Fibroblast of lung (primary cell): ENCODE measurements around the gene DCUN1D2. TPM values are rescaled to one million over a fixed set of nuclear protein-coding genes. Genes with fewer than 3 reads are reported as not detected.
A peak's percentile ranks its signal among the peaks of the same experiment; 100 is the strongest.

Experiments used
- DNase-seq, 2 donors: peaks; one replicate each; pipeline versions ENCODE4 v3.0.0 to v3.0.0-alpha.2; 2010; ENCODE audit warnings: low read depth in 2 of 2
- H2AFZ ChIP-seq: 2 replicates; pipeline ENCODE4 v1.5.1; 2012; ENCODE audit warnings: low read length, control low read depth, inconsistent platforms
- H3K27ac ChIP-seq: 2 replicates; pipeline ENCODE4 v1.5.1; 2011; ENCODE audit warnings: low read length, control low read depth; ENCODE audit not compliant: insufficient read depth
- H3K27me3 ChIP-seq: 2 replicates; pipeline ENCODE4 v1.5.1; 2011; ENCODE audit warnings: mild to moderate bottlenecking, low read length; ENCODE audit not compliant: control insufficient read depth, insufficient read depth
- H3K36me3 ChIP-seq: 2 replicates; pipeline ENCODE4 v1.5.1; 2011; ENCODE audit warnings: low read length; ENCODE audit not compliant: control insufficient read depth, insufficient read depth
- H3K4me1 ChIP-seq: 2 replicates; pipeline ENCODE4 v1.5.1; 2011; ENCODE audit warnings: low read length; ENCODE audit not compliant: control insufficient read depth, insufficient read depth; ENCODE audit errors: extremely low read depth
- H3K4me2 ChIP-seq: 2 replicates; pipeline ENCODE4 v1.5.1; 2011; ENCODE audit warnings: low read length, control low read depth; ENCODE audit not compliant: insufficient read depth; ENCODE audit errors: extremely low read depth
- H3K4me3 ChIP-seq, 4 experiments: fragments of 200-600 bp in 1 of 4; sonication (generic) in 1 of 4; replicated peaks in 1 of 4; 2 replicates each; pipeline ENCODE4 v1.5.1; 2011 to 2016; ENCODE audit warnings: low read length in 4 of 4, low read depth in 3 of 4, mild to moderate bottlenecking in 3 of 4, control low read depth in 2 of 4, inconsistent platforms in 1 of 4, mixed read lengths in 1 of 4; ENCODE audit not compliant: insufficient read depth in 1 of 4; ENCODE audit errors: control extremely low read depth in 1 of 4
- H3K79me2 ChIP-seq: 2 replicates; pipeline ENCODE4 v1.5.1; 2012; ENCODE audit warnings: mild to moderate bottlenecking, low read length, inconsistent platforms; ENCODE audit not compliant: control insufficient read depth, insufficient read depth
- H3K9ac ChIP-seq: 2 replicates; pipeline ENCODE4 v1.5.1; 2011; ENCODE audit warnings: mild to moderate bottlenecking, low read length, control low read depth; ENCODE audit not compliant: insufficient read depth
- H3K9me3 ChIP-seq: 2 replicates; pipeline ENCODE4 v1.5.1; 2012; ENCODE audit warnings: low read depth, low read length; ENCODE audit not compliant: control insufficient read depth, insufficient read depth
- H4K20me1 ChIP-seq: 2 replicates; pipeline ENCODE4 v1.5.1; 2011; ENCODE audit warnings: low read length; ENCODE audit not compliant: control insufficient read depth, insufficient read depth; ENCODE audit errors: extremely low read depth
- EZH2 ChIP-seq: IDR thresholded peaks from 2 replicates; pipeline ENCODE4 v1.5.1; 2012; ENCODE audit warnings: low read length, control low read depth, mild to moderate bottlenecking; ENCODE audit errors: missing control alignments
- polyA plus RNA-seq, 2 donors: library from polyadenylated mRNA; depleted of rRNA in 1 of 2; stranded (reverse) in 1 of 2; unstranded in 1 of 2; fragments of >200 nt; gene quantifications; 2 replicates each; pipeline ENCODE4 v1.2.1, GENCODE V29; 2011 to 2012; ENCODE audit warnings: missing spikeins in 1 of 2
- total RNA-seq: library from RNA; depleted of rRNA; stranded (reverse); fragments of >200 nt; gene quantifications from 2 replicates; pipeline ENCODE4 v1.2.1, GENCODE V29; 2014
- TF ChIP-seq, protein P1 (sequence below), 2 donors: IDR thresholded peaks in 1 of 2; conservative IDR thresholded peaks in 1 of 2; 1 replicate in 1 of 2; 2 replicates in 1 of 2; pipeline ENCODE4 v1.5.1; 2011 to 2012; ENCODE audit warnings: low read length in 2 of 2, control low read depth in 1 of 2, inconsistent platforms in 1 of 2, low read depth in 1 of 2, mild to moderate bottlenecking in 1 of 2

Gene DCUN1D2
- total and polyA plus RNA-seq, 2 donors (not counting 1 experiment from before 2014, with no cell fraction given): 10.7 to 11.6 TPM

DNA sequence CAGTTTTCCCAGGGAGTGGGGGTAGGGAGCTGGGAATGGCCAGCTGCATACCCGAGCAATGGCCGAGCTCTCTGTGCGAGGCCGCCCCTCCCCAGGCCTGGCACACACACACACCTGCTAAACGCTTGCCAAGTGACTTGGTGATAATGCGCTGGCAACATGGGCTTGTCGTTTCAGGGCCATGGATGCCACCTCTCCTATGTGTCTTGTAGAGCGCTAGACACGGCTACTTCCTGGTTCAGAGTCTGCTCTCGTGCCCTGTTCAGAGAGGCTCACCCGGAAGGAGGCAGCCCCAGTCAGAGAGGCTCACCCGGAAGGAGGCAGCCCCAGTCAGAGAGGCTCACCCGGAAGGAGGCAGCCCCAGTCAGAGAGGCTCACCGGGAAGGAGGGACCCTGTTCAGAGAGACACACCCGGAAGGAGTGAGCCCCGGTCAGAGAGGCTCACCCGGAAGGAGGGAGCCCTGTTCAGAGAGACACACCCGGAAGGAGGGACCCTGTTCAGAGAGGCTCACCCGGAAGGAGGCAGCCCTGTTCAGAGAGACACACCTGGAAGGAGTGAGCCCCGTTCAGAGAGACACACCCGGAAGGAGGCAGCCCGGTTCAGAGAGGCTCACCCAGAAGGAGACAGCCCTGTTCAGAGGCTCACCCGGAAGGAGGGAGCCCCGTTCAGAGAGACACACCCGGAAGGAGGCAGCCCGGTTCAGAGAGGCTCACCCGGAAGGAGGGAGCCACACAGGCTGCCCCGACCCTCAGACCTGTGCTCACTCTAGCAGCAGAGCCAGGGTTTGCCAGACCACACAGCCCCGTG, 41.4 kb downstream of the DCUN1D2 start:
- Histone ChIP-seq H3K27me3 (no peaks in the 10 kb centered on the region), H3K9me3 (no peaks in the 10 kb centered on the region), H2AFZ (no peak overlapping the region), H3K4me2 (no peak overlapping the region), H3K4me1 (no peaks in the 10 kb centered on the region), H3K79me2 (no peaks in the 10 kb centered on the region), H3K27ac (no peak overlapping the region), H3K36me3 (peaks cover 2% of the 10 kb centered on the region), H3K9ac (no peak overlapping the region), H4K20me1 (no peaks in the 10 kb centered on the region), H3K4me3 (peak overlapping the region in 1 of 4 experiments; percentile 7)
- TF ChIP-seq EZH2: no peak
- TF ChIP-seq, protein P1, sequence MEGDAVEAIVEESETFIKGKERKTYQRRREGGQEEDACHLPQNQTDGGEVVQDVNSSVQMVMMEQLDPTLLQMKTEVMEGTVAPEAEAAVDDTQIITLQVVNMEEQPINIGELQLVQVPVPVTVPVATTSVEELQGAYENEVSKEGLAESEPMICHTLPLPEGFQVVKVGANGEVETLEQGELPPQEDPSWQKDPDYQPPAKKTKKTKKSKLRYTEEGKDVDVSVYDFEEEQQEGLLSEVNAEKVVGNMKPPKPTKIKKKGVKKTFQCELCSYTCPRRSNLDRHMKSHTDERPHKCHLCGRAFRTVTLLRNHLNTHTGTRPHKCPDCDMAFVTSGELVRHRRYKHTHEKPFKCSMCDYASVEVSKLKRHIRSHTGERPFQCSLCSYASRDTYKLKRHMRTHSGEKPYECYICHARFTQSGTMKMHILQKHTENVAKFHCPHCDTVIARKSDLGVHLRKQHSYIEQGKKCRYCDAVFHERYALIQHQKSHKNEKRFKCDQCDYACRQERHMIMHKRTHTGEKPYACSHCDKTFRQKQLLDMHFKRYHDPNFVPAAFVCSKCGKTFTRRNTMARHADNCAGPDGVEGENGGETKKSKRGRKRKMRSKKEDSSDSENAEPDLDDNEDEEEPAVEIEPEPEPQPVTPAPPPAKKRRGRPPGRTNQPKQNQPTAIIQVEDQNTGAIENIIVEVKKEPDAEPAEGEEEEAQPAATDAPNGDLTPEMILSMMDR (conservative IDR thresholded peaks at IDR 0.05 in 1 of 2, IDR thresholded peaks at IDR 0.05 in 1 of 2; ENCODE audit: low read depth in 1 of 2, low read length in 2 of 2): no peak
- no peak for DNase-seq

DNA sequence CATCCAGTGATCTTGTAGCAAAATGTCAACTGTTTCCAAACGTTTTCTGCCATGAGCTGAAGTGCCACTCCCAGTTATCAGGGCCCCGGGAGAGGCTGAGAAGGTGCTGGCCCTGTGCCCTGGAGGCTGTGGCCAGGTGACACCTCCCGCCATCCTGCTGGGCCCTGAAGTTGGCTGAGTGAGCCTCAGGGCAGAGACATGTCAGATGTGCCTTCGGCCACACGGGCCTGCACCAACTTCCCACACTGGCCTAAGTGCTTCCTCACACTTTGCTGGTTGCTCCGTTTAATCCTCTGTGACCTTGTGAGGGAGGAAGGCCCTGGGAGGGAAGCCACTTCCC, 42.0 kb downstream of the DCUN1D2 start:
- Histone ChIP-seq H4K20me1 (no peaks in the 10 kb centered on the region), H3K79me2 (no peaks in the 10 kb centered on the region), H3K4me2 (no peak overlapping the region), H3K4me1 (no peaks in the 10 kb centered on the region), H3K27me3 (no peaks in the 10 kb centered on the region), H2AFZ (no peak overlapping the region), H3K9me3 (no peaks in the 10 kb centered on the region), H3K9ac (no peak overlapping the region), H3K27ac (no peak overlapping the region), H3K36me3 (peaks cover 2% of the 10 kb centered on the region), H3K4me3 (no peak overlapping the region)
- no peak for DNase-seq
- TF ChIP-seq, protein P1 (conservative IDR thresholded peaks at IDR 0.05 in 1 of 2, IDR thresholded peaks at IDR 0.05 in 1 of 2; ENCODE audit: low read depth in 1 of 2, low read length in 2 of 2): no peak
- no peak for TF ChIP-seq EZH2

DNA sequence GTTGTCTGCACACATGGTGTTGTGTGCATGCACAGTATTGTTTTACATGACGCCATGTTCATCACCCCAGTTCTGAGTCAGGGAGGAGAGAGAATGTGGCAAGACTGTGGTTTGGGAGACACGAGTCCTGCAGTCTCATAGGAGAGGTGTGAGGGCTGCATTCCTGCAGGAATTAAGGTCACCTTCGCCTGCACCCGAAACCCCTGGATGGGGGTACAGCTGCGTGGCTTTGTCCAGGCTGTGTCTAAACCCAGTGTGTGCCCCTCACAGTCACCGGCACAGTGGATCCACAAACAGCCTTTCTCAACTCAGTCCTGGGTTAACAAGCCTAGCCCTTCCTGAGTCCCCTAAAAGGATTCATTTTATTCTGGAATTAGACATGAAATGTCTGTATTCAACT, 42.9 kb downstream of the DCUN1D2 start:
- DNase-seq: no peak
- Histone ChIP-seq H3K4me1 (no peaks in the 10 kb centered on the region), H3K4me2 (no peak overlapping the region), H4K20me1 (no peaks in the 10 kb centered on the region), H3K79me2 (no peaks in the 10 kb centered on the region), H3K27ac (no peak overlapping the region), H3K9ac (no peak overlapping the region), H3K36me3 (no peaks in the 10 kb centered on the region), H3K4me3 (no peak overlapping the region), H2AFZ (no peak overlapping the region), H3K9me3 (no peaks in the 10 kb centered on the region), H3K27me3 (no peaks in the 10 kb centered on the region)
- TF ChIP-seq EZH2: no peak
- TF ChIP-seq, protein P1 (conservative IDR thresholded peaks at IDR 0.05 in 1 of 2, IDR thresholded peaks at IDR 0.05 in 1 of 2; ENCODE audit: low read depth in 1 of 2, low read length in 2 of 2): no peak
